Measurements from ENCODE around the gene ACYP1.
A peak's percentile ranks its signal among the peaks of the same experiment; 100 is the strongest.
"Not testable (repeated sequence)": the region's sequence is repeated elsewhere in the genome, so short reads cannot be mapped to it uniquely, and the experiment has no call there.

Gene ACYP1

GRCh38 chr14:75068294-75069120, 4.7 kb upstream of the ACYP1 start:
- Histone ChIP-seq H3K27ac (ENCODE audit: low read depth, low read length) (peak overlapping the region; percentile 92), H3K9me3 (ENCODE audit: insufficient read depth, low read depth, low read length) (no peaks in the 10 kb centered on the region), H3K4me1 (ENCODE audit: insufficient read depth, low read length) (peaks cover 8% of the 10 kb centered on the region), H3K9ac (ENCODE audit: low read depth, low read length) (peak overlapping the region; percentile 90), H3K4me3 (ENCODE audit: low read length) (peak overlapping the region; percentile 63), H3K36me3 (ENCODE audit: insufficient read depth, low read length) (no peaks in the 10 kb centered on the region), H3K27me3 (ENCODE audit: insufficient read depth, low read length) (no peaks in the 10 kb centered on the region)
- WGBS: 11% methylated on average over 13 of the region's 15 CpGs

DNA sequence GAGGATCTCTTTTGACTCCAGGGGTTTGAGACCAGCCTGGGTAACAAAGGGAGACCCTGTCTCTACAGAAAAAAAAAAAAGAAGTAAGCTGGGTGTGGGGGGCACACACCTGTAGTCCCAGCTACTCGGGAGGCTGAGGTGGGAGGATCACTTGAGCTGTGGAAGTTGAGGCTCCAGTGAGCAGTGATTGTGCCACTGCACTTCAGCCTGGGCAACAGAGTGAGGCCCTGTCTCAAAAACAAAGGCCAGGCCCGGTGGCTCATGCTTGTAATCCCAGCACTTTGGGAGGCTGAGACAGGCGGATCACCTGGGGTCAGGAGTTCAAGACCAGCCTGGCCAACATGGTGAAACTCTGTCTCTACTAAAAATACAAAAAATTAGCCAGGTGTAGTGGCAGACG, 3.9 kb upstream of the ACYP1 start:
- H3K27me3 ChIP-seq (ENCODE audit: insufficient read depth, low read length); H3K4me1 ChIP-seq (ENCODE audit: insufficient read depth, low read length); H3K27ac ChIP-seq (ENCODE audit: low read depth, low read length); H3K36me3 ChIP-seq (ENCODE audit: insufficient read depth, low read length); H3K9me3 ChIP-seq (ENCODE audit: insufficient read depth, low read depth, low read length); H3K9ac ChIP-seq (ENCODE audit: low read depth, low read length): not testable (repeated sequence)
- WGBS: 84% methylated on average over 4 of the region's 4 CpGs
- H3K4me3 ChIP-seq (ENCODE audit: low read length): peak overlapping the region; percentile 63

DNA sequence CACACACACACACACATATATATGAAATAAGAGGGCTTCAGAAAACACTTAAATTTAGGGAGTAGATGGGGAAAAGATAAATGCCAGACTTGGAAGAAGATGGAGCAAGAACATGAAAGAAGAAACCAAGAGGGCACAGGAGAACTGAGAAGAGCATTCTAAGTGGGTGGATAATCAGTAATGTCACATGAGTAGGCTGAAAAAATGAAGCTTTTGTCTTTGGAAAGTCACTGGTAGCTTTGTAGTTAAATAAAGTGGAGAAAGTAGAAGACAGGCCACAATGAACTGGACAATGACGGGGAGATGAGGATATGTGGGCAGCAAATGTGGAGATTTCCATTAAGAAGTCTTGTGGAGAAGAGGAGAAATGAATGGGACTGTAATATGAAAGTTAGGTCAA, 3.4 kb upstream of the ACYP1 start:
- Histone ChIP-seq H3K27ac (ENCODE audit: low read depth, low read length) (no peak overlapping the region), H3K9ac (ENCODE audit: low read depth, low read length) (no peak overlapping the region), H3K4me1 (ENCODE audit: insufficient read depth, low read length) (peaks cover 8% of the 10 kb centered on the region), H3K36me3 (ENCODE audit: insufficient read depth, low read length) (no peaks in the 10 kb centered on the region), H3K9me3 (ENCODE audit: insufficient read depth, low read depth, low read length) (no peaks in the 10 kb centered on the region), H3K4me3 (ENCODE audit: low read length) (no peak overlapping the region), H3K27me3 (ENCODE audit: insufficient read depth, low read length) (no peaks in the 10 kb centered on the region)
- 91% methylated on average over 1 of the region's 1 CpG for WGBS

DNA sequence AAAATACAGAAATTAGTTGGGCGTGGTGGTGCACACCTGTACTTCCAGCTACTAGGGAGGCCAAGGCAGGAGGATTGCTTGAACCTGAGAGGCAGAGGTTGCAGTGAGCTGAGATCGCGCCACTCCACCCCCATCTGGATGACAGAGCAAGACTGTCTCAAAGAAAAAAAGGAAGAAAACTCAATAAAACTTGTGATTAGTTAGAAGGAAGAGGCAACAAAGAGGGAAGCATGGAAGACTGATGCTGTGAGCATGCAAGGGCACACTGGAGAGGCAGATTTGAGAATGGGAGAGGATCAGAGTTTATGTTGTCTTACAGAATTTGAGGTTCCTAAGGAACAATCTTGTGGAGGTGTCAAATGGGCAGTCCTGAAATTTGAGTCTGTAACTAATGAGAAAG, 2.9 kb upstream of the ACYP1 start:
- no peak overlapping the region for H3K27ac ChIP-seq (ENCODE audit: low read depth, low read length)
- no peak overlapping the region for H3K9ac ChIP-seq (ENCODE audit: low read depth, low read length)
- no peak overlapping the region for H3K4me3 ChIP-seq (ENCODE audit: low read length)
- H3K9me3 ChIP-seq (ENCODE audit: insufficient read depth, low read depth, low read length): no peaks in the 10 kb centered on the region
- 90% methylated on average over 3 of the region's 3 CpGs for WGBS
- H3K36me3 ChIP-seq (ENCODE audit: insufficient read depth, low read length): no peaks in the 10 kb centered on the region
- H3K4me1 ChIP-seq (ENCODE audit: insufficient read depth, low read length): peaks cover 8% of the 10 kb centered on the region
- H3K27me3 ChIP-seq (ENCODE audit: insufficient read depth, low read length): no peaks in the 10 kb centered on the region

DNA sequence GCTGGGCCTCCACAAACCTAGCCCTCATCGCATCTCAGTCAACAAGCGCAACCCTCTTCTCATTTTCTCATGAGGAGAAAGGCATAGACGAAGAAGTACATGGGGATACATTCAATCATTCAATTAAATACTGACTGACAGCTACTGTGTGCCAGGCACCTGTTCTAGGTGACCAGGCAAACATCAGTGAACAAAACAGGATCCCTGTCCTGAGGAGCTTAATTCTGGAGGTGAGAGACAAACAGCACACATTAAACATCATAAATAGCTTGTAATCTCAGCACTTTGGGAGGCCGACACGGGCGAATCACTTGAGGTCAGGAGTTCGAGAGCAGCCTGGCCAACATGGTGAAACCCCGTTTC, 362 bp upstream of the ACYP1 start:
- Histone ChIP-seq H3K4me1 (ENCODE audit: insufficient read depth, low read length) (no peaks in the 10 kb centered on the region; the same call in 1 of the 2 replicates), H3K9me3 (ENCODE audit: insufficient read depth, low read depth, low read length) (peaks cover 7% of the 10 kb centered on the region; the same call in 1 of the 2 replicates), H3K27ac (ENCODE audit: low read depth, low read length) (no peak overlapping the region), H3K36me3 (ENCODE audit: insufficient read depth, low read length) (peaks cover 21% of the 10 kb centered on the region; the same call in 1 of the 2 replicates), H3K4me3 (ENCODE audit: low read length) (peak overlapping the region; percentile 79), H3K27me3 (ENCODE audit: insufficient read depth, low read length) (no peaks in the 10 kb centered on the region), H3K9ac (ENCODE audit: low read depth, low read length) (peak overlapping the region; percentile 4; the same call in 1 of the 2 replicates)
- 61% methylated on average over 8 of the region's 8 CpGs for WGBS

- Histone ChIP-seq H3K27me3 (ENCODE audit: insufficient read depth, low read length) (no peaks in the 10 kb centered on the region), H3K27ac (ENCODE audit: low read depth, low read length) (no peak overlapping the region), H3K36me3 (ENCODE audit: insufficient read depth, low read length) (peaks cover 21% of the 10 kb centered on the region; the same call in 1 of the 2 replicates), H3K9ac (ENCODE audit: low read depth, low read length) (peak overlapping the region; percentile 67), H3K4me1 (ENCODE audit: insufficient read depth, low read length) (no peaks in the 10 kb centered on the region; the same call in 1 of the 2 replicates), H3K4me3 (ENCODE audit: low read length) (peak overlapping the region; percentile 79), H3K9me3 (ENCODE audit: insufficient read depth, low read depth, low read length) (peaks cover 7% of the 10 kb centered on the region; the same call in 1 of the 2 replicates)
- 38% methylated on average over 5 of the region's 5 CpGs for WGBS
Measured at GRCh38 chr14:75063013-75063412, 811 bp downstream of the ACYP1 start.

DNA sequence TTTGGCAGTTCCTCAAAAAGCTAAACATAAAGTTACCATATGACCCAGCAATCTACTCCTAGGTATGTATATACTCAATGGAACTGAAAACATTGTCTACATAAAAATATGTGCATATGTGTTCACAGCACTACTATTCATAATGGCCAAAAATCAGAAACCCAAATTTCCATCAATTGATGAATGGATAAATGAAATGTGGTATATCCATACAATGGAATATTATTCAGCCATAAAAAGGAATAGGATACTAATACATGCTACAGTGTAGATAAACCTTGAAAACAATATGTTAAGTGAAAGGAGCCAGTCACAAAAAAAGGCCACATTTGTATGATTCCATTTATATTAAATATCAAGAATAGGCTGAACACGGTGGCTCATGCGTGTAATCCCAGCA, 3.4 kb downstream of the ACYP1 start:
- WGBS: 100% methylated on average over 2 of the region's 2 CpGs
- Histone ChIP-seq H3K36me3 (ENCODE audit: insufficient read depth, low read length) (peaks cover 21% of the 10 kb centered on the region; the same call in 1 of the 2 replicates), H3K9me3 (ENCODE audit: insufficient read depth, low read depth, low read length) (peaks cover 7% of the 10 kb centered on the region; the same call in 1 of the 2 replicates), H3K9ac (ENCODE audit: low read depth, low read length) (no peak overlapping the region), H3K4me3 (ENCODE audit: low read length) (no peak overlapping the region), H3K27me3 (ENCODE audit: insufficient read depth, low read length) (no peaks in the 10 kb centered on the region), H3K4me1 (ENCODE audit: insufficient read depth, low read length) (no peaks in the 10 kb centered on the region; the same call in 1 of the 2 replicates), H3K27ac (ENCODE audit: low read depth, low read length) (no peak overlapping the region)

- Histone ChIP-seq H3K27me3 (ENCODE audit: insufficient read depth, low read length) (no peaks in the 10 kb centered on the region), H3K4me1 (ENCODE audit: insufficient read depth, low read length) (no peaks in the 10 kb centered on the region; the same call in 1 of the 2 replicates), H3K9ac (ENCODE audit: low read depth, low read length) (no peak overlapping the region), H3K9me3 (ENCODE audit: insufficient read depth, low read depth, low read length) (peaks cover 7% of the 10 kb centered on the region; the same call in 1 of the 2 replicates), H3K27ac (ENCODE audit: low read depth, low read length) (no peak overlapping the region), H3K4me3 (ENCODE audit: low read length) (no peak overlapping the region), H3K36me3 (ENCODE audit: insufficient read depth, low read length) (peaks cover 23% of the 10 kb centered on the region; the same call in 1 of the 2 replicates)
- WGBS: 95% methylated on average over 1 of the region's 2 CpGs
Measured at GRCh38 chr14:75059642-75060041, 4.2 kb downstream of the ACYP1 start.

GRCh38 chr14:75054421-75054820, 9.4 kb downstream of the ACYP1 start:
- Histone ChIP-seq H3K4me3 (ENCODE audit: low read length) (no peak overlapping the region), H3K27ac (ENCODE audit: low read depth, low read length) (no peak overlapping the region)
- 75% methylated on average over 1 of the region's 1 CpG for WGBS

DNA sequence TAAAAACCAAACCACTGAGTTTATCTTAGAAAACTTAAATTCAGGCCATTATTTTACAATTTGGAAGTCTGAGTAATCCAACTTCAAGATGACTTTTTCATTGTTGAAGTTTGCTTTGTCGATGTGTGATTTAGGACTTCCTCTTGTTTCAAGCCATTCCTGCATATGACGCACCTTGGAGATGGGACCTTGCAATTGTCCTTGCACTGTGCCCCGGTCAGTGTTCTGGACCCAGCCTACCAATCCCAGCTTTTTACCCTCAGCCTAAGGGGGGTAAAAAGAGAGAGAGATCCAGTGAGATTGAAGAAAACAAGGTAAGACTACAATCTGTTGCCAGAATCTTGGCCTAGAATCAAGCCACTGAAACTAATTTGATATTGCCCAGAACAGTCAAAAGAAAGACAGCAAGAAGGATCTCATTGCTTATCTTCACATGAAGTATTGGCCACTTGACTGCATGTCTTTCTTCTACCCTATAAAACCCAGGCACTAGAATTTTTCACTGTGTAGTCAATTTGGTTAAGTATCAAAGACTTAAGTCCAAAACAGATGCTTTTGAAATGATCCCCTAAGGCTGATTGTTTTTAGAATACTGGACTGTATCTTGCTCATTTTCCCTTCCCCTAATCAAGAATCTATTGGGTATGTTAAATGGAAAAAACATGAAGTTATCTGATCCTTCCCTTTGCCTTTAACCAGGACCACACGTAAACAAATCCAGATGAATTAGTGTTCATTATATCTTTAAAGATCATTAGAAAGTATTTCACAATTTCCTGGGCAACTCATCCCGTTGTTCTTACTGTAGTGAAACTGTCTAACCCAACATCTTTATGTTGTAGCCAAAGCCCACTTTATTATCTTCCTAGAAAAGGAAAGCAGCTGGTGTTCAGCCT, 10.2 kb downstream of the ACYP1 start:
- Histone ChIP-seq H3K27ac (ENCODE audit: low read depth, low read length) (no peak overlapping the region), H3K9me3 (ENCODE audit: insufficient read depth, low read depth, low read length) (no peaks in the 10 kb centered on the region), H3K36me3 (ENCODE audit: insufficient read depth, low read length) (0 out of 2 replicates have a peak, but pooled peaks cover 5% of the 10 kb centered on the region), H3K27me3 (ENCODE audit: insufficient read depth, low read length) (no peaks in the 10 kb centered on the region), H3K9ac (ENCODE audit: low read depth, low read length) (no peak overlapping the region), H3K4me3 (ENCODE audit: low read length) (no peak overlapping the region), H3K4me1 (ENCODE audit: insufficient read depth, low read length) (no peaks in the 10 kb centered on the region)
- 96% methylated on average over 4 of the region's 5 CpGs for WGBS

More at GRCh38 chr14:75054421-75054820, 9.4 kb downstream of the ACYP1 start:
- Histone ChIP-seq H3K9ac (ENCODE audit: low read depth, low read length) (no peak overlapping the region), H3K4me1 (ENCODE audit: insufficient read depth, low read length) (no peaks in the 10 kb centered on the region), H3K27me3 (ENCODE audit: insufficient read depth, low read length) (no peaks in the 10 kb centered on the region), H3K36me3 (ENCODE audit: insufficient read depth, low read length) (peaks cover 5% of the 10 kb centered on the region; the same call in 1 of the 2 replicates), H3K9me3 (ENCODE audit: insufficient read depth, low read depth, low read length) (no peaks in the 10 kb centered on the region)

DNA sequence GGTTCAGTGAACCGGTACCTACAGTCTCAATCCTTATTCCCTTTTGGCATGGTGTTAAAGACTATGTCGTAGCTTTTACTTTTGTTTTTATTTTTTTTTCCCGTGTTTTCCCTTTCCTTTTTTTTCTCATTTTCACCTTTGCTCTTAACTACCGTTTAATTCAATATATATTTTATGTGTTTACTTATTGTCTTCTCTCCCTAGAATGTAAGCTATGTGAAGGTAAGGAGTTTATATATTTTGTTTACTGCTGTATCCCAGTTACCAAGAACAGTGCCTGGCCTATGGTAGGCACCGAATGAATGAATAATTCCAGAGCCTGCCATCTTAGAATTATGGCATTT, 12.3 kb downstream of the ACYP1 start:
- 41% methylated on average over 3 of the region's 5 CpGs for WGBS
- H3K36me3 ChIP-seq (ENCODE audit: insufficient read depth, low read length): 0 out of 2 replicates have a peak, but pooled peaks cover 7% of the 10 kb centered on the region
- H3K9ac ChIP-seq (ENCODE audit: low read depth, low read length): no peak overlapping the region
- H3K4me1 ChIP-seq (ENCODE audit: insufficient read depth, low read length): no peaks in the 10 kb centered on the region
- no peaks in the 10 kb centered on the region for H3K27me3 ChIP-seq (ENCODE audit: insufficient read depth, low read length)
- H3K27ac ChIP-seq (ENCODE audit: low read depth, low read length): no peak overlapping the region
- H3K9me3 ChIP-seq (ENCODE audit: insufficient read depth, low read depth, low read length): no peaks in the 10 kb centered on the region
- H3K4me3 ChIP-seq (ENCODE audit: low read length): peak overlapping the region; percentile 70
